HEK293 (cell line): ENCODE data around the gene OR8D2.

Experiments used
- CTCF ChIA-PET: fragments of 350-600 bp; formaldehyde crosslinking; extraction: SDS; loops from one replicate; lab custom pipeline; 2021; ENCODE audit warnings: antibody characterized with exemption; lab: Yijun Ruan, JAX
- POLR2A ChIA-PET: fragments of 300-600 bp; formaldehyde crosslinking; extraction: SDS; loops from one replicate; lab custom pipeline; 2020; ENCODE audit warnings: antibody characterized with exemption, inconsistent platforms; lab: Yijun Ruan, JAX
- H3K27ac ChIP-seq: fragments of 200-500 bp; sonication (Bioruptor generic); 2 replicates; pipeline ENCODE4 v1.5.1; 2014; ENCODE audit warnings: low read depth, low read length, control low read depth, inconsistent platforms; ENCODE audit errors: extremely low read depth
- H3K36me3 ChIP-seq, 2 experiments: fragments of 200-500 bp in 1 of 2; sonication (Bioruptor generic) in 1 of 2; 1 replicate in 1 of 2; 2 replicates in 1 of 2; pipeline ENCODE4 v1.5.1; 2014 to 2017; ENCODE audit warnings: inconsistent platforms in 2 of 2, low read length in 2 of 2; ENCODE audit not compliant: control insufficient read depth in 2 of 2, insufficient read depth in 1 of 2
- H3K4me1 ChIP-seq: fragments of 200-500 bp; sonication (Bioruptor generic); 2 replicates; pipeline ENCODE4 v1.5.1; 2014; ENCODE audit warnings: mild to moderate bottlenecking, low read length, inconsistent platforms; ENCODE audit not compliant: control insufficient read depth, insufficient read depth
- H3K4me3 ChIP-seq: 2 replicates; pipeline ENCODE4 v1.5.1; 2011; ENCODE audit warnings: low read depth, mild to moderate bottlenecking, control low read depth, low read length, moderate library complexity
- H3K9me3 ChIP-seq: fragments of 200-500 bp; sonication (Bioruptor generic); 2 replicates; pipeline ENCODE4 v1.5.1; 2014; ENCODE audit warnings: low read depth, low read length, inconsistent platforms; ENCODE audit not compliant: control insufficient read depth, insufficient read depth
- MZF1 ChIP-seq: fragments of 450-650 bp; formaldehyde crosslinking; IDR thresholded peaks from 2 replicates; pipeline ENCODE4 v1.5.1; 2017; ENCODE audit warnings: missing biosample characterization, missing genetic modification characterization, borderline replicate concordance
- OVOL3 ChIP-seq: fragments of 450-650 bp; formaldehyde crosslinking; IDR thresholded peaks from 2 replicates; pipeline ENCODE4 v1.5.1; 2016; ENCODE audit warnings: missing biosample characterization, missing genetic modification characterization
- WT1 ChIP-seq: fragments of 450-650 bp; formaldehyde crosslinking; IDR thresholded peaks from 2 replicates; pipeline ENCODE4 v1.5.1; 2016; ENCODE audit warnings: missing biosample characterization, missing genetic modification characterization
- ZNF112 ChIP-seq: fragments of 450-650 bp; formaldehyde crosslinking; IDR thresholded peaks from 2 replicates; pipeline ENCODE4 v1.5.0; 2017; ENCODE audit warnings: missing biosample characterization, missing genetic modification characterization
- ZNF184 ChIP-seq: fragments of 450-650 bp; IDR thresholded peaks from 2 replicates; pipeline ENCODE4 v1.5.1; 2018; ENCODE audit warnings: missing biosample characterization, mild to moderate bottlenecking, missing genetic modification characterization
- ZNF2 ChIP-seq: fragments of 450-650 bp; formaldehyde crosslinking; IDR thresholded peaks from 2 replicates; pipeline ENCODE4 v1.5.1; 2016; ENCODE audit warnings: missing biosample characterization, missing genetic modification characterization
- ZNF239 ChIP-seq: fragments of 450-650 bp; formaldehyde crosslinking; IDR thresholded peaks from 2 replicates; pipeline ENCODE4 v1.5.1; 2016; ENCODE audit warnings: missing biosample characterization, missing genetic modification characterization
- ZNF302 ChIP-seq: fragments of 450-650 bp; formaldehyde crosslinking; IDR thresholded peaks from 2 replicates; pipeline ENCODE4 v1.5.1; 2016; ENCODE audit warnings: missing biosample characterization, missing genetic modification characterization, low read depth
- ZNF398 ChIP-seq: fragments of 450-650 bp; formaldehyde crosslinking; IDR thresholded peaks from 2 replicates; pipeline ENCODE4 v1.5.1; 2017; ENCODE audit warnings: missing biosample characterization, missing genetic modification characterization
- ZNF404 ChIP-seq: fragments of 450-650 bp; formaldehyde crosslinking; IDR thresholded peaks from 2 replicates; pipeline ENCODE4 v1.5.1; 2017; ENCODE audit warnings: missing biosample characterization, missing genetic modification characterization
- ZNF521 ChIP-seq: fragments of 450-650 bp; formaldehyde crosslinking; IDR thresholded peaks from 2 replicates; pipeline ENCODE4 v1.5.1; 2017; ENCODE audit warnings: missing biosample characterization, mild to moderate bottlenecking, missing genetic modification characterization
- ZNF621 ChIP-seq: fragments of 450-650 bp; formaldehyde crosslinking; IDR thresholded peaks from 2 replicates; pipeline ENCODE4 v1.5.1; 2017; ENCODE audit warnings: missing biosample characterization, missing genetic modification characterization
- TF ChIP-seq, protein P1 (sequence below): fragments of 450-650 bp; formaldehyde crosslinking; IDR thresholded peaks from 2 replicates; pipeline ENCODE4 v1.5.1; 2016; ENCODE audit warnings: missing biosample characterization, missing genetic modification characterization, borderline replicate concordance

OR8D2 gene

GRCh38 chr11:124278261-124278660, 41.7 kb downstream of the OR8D2 start (continued):
- no peak for TF ChIP-seq MZF1 (tag by site-specific recombination)
- TF ChIP-seq, protein P1, sequence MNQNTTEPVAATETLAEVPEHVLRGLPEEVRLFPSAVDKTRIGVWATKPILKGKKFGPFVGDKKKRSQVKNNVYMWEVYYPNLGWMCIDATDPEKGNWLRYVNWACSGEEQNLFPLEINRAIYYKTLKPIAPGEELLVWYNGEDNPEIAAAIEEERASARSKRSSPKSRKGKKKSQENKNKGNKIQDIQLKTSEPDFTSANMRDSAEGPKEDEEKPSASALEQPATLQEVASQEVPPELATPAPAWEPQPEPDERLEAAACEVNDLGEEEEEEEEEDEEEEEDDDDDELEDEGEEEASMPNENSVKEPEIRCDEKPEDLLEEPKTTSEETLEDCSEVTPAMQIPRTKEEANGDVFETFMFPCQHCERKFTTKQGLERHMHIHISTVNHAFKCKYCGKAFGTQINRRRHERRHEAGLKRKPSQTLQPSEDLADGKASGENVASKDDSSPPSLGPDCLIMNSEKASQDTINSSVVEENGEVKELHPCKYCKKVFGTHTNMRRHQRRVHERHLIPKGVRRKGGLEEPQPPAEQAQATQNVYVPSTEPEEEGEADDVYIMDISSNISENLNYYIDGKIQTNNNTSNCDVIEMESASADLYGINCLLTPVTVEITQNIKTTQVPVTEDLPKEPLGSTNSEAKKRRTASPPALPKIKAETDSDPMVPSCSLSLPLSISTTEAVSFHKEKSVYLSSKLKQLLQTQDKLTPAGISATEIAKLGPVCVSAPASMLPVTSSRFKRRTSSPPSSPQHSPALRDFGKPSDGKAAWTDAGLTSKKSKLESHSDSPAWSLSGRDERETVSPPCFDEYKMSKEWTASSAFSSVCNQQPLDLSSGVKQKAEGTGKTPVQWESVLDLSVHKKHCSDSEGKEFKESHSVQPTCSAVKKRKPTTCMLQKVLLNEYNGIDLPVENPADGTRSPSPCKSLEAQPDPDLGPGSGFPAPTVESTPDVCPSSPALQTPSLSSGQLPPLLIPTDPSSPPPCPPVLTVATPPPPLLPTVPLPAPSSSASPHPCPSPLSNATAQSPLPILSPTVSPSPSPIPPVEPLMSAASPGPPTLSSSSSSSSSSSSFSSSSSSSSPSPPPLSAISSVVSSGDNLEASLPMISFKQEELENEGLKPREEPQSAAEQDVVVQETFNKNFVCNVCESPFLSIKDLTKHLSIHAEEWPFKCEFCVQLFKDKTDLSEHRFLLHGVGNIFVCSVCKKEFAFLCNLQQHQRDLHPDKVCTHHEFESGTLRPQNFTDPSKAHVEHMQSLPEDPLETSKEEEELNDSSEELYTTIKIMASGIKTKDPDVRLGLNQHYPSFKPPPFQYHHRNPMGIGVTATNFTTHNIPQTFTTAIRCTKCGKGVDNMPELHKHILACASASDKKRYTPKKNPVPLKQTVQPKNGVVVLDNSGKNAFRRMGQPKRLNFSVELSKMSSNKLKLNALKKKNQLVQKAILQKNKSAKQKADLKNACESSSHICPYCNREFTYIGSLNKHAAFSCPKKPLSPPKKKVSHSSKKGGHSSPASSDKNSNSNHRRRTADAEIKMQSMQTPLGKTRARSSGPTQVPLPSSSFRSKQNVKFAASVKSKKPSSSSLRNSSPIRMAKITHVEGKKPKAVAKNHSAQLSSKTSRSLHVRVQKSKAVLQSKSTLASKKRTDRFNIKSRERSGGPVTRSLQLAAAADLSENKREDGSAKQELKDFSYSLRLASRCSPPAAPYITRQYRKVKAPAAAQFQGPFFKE = no peak
- TF ChIP-seq ZNF112 (tag by site-specific recombination) = no peak
- no peak for TF ChIP-seq ZNF621 (tag by site-specific recombination)
- no peak for TF ChIP-seq ZNF2 (tag by site-specific recombination)
- no peak for TF ChIP-seq ZNF302 (tag by site-specific recombination)

DNA sequence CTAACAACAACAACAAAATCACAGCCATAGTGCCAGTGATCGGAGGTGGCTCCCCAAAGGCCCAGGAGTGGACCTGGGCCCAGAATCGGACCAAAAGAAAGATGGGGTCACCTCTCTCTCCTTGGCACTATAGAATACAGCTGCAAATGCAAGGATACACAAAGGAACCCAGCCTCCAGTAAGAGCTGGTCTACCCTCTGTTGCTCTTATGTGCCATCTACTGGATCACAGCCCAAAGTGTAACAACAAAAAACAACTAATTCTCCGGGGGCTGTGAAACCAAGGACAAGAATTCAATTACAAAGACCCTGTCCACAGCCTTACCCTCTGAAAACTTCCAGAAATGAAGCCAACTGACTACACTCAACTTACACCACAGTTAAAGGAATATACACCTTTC, 42.2 kb downstream of the OR8D2 start:
- Histone ChIP-seq H3K36me3 (no peaks in the 10 kb centered on the region), H3K9me3 (no peaks in the 10 kb centered on the region), H3K27ac (no peak overlapping the region), H3K4me1 (no peaks in the 10 kb centered on the region), H3K4me3 (no peak overlapping the region)
- ChIA-PET CTCF (interaction anchor here (0.6 to 1.2 kb wide), 2 partner anchors 208 to 677 kb away, joined by 3 read pairs; no protein-coding TSS in a partner anchor), POLR2A (no interaction called here)
- TF ChIP-seq OVOL3 (no peak), ZNF521 (tag by site-specific recombination) (no peak), ZNF404 (tag by site-specific recombination) (no peak), WT1 (tag by site-specific recombination) (no peak), ZNF184 (no peak), ZNF398 (no peak), ZNF239 (tag by site-specific recombination) (no peak)
- TF ChIP-seq, protein P1 = no peak
